Fibroblast of peridontal ligament (primary cell): ENCODE measurements around the gene BCAS1.
A peak's percentile ranks its signal among the peaks of the same experiment; 100 is the strongest.

ENCODE experiments used
- DNase-seq: peaks from one replicate; pipeline ENCODE4 v3.0.0-alpha.2; 2010; ENCODE audit errors: extremely low read depth

BCAS1 gene

GRCh38 chr20:54103067-54103761 lies 32.8 kb upstream of the BCAS1 start:
- DNase-seq, result peak; percentile 70

GRCh38 chr20:54102543-54102942 lies 32.1 kb upstream of the BCAS1 start:
- no peak for DNase-seq

GRCh38 chr20:54100563-54100962 lies 30.2 kb upstream of the BCAS1 start:
- no peak for DNase-seq

- no peak for DNase-seq
Measured at GRCh38 chr20:54099894-54100293, 29.5 kb upstream of the BCAS1 start.

GRCh38 chr20:54098047-54098446 lies 27.7 kb upstream of the BCAS1 start:
- no peak for DNase-seq

- DNase-seq, result no peak
Measured at GRCh38 chr20:54097236-54097529, 26.8 kb upstream of the BCAS1 start.

GRCh38 chr20:54095824-54096223 lies 25.4 kb upstream of the BCAS1 start:
- DNase-seq, result no peak

GRCh38 chr20:54094268-54094580 lies 23.8 kb upstream of the BCAS1 start:
- no peak for DNase-seq

GRCh38 chr20:54093423-54094267 lies 23.3 kb upstream of the BCAS1 start:
- DNase-seq, result no peak

- DNase-seq, result no peak
Measured at GRCh38 chr20:54092021-54092420, 21.6 kb upstream of the BCAS1 start.

GRCh38 chr20:54091120-54091480 lies 20.7 kb upstream of the BCAS1 start:
- DNase-seq, result no peak

GRCh38 chr20:54090230-54091119 lies 20.1 kb upstream of the BCAS1 start:
- no peak for DNase-seq

GRCh38 chr20:54088430-54088829 lies 18.0 kb upstream of the BCAS1 start:
- DNase-seq, result no peak

GRCh38 chr20:54086507-54087039 lies 16.2 kb upstream of the BCAS1 start:
- peak; percentile 80 for DNase-seq

- DNase-seq, result no peak
Measured at GRCh38 chr20:54085910-54086309, 15.5 kb upstream of the BCAS1 start.

GRCh38 chr20:54085425-54085824 lies 15.0 kb upstream of the BCAS1 start:
- DNase-seq, result no peak

- peak; percentile 41 for DNase-seq
Measured at GRCh38 chr20:54084727-54085388, 14.5 kb upstream of the BCAS1 start.

GRCh38 chr20:54084193-54084592 lies 13.8 kb upstream of the BCAS1 start:
- DNase-seq, result no peak

- DNase-seq, result no peak
Measured at GRCh38 chr20:54083459-54083858, 13.1 kb upstream of the BCAS1 start.

- no peak for DNase-seq
Measured at GRCh38 chr20:54082100-54082499, 11.7 kb upstream of the BCAS1 start.

- DNase-seq, result peak; percentile 30
Measured at GRCh38 chr20:54079652-54080051, 9.3 kb upstream of the BCAS1 start.
